ENCODE measurements around the gene TMEM220. TPM values are rescaled to one million over a fixed set of nuclear protein-coding genes. Genes with fewer than 3 reads are reported as not detected.

TMEM220 gene
- polyA plus RNA-seq, 1 of the 3 experiments (the other 2 are of a cell fraction): 2.7 TPM

- TF ChIP-seq FOSL2 (IDR thresholded peaks at IDR 0.05; ENCODE audit: borderline replicate concordance, low read depth) (no peak), ZBTB33 (IDR thresholded peaks at IDR 0.05; ENCODE audit: borderline replicate concordance, low read depth) (no peak), USF2 (IDR thresholded peaks at IDR 0.05; ENCODE audit: borderline replicate concordance, low read depth, low read length) (no peak), MEF2A (IDR thresholded peaks at IDR 0.05; ENCODE audit: borderline replicate concordance, low read depth) (no peak), RCOR1 (IDR thresholded peaks at IDR 0.05; ENCODE audit: low read length) (no peak), CHD2 (IDR thresholded peaks at IDR 0.05; ENCODE audit: low read length, partially characterized antibody) (no peak), GABPA (IDR thresholded peaks at IDR 0.05; ENCODE audit: low read depth) (no peak), JUND (IDR thresholded peaks at IDR 0.05) (no peak), FOXJ3 (CRISPR knock-in tag; IDR thresholded peaks at IDR 0.05) (no peak)
- Histone ChIP-seq H3K36me3 (replicated peaks in 1 of 2; ENCODE audit: control insufficient read depth in 1 of 2, insufficient read depth in 2 of 2, low read length in 1 of 2) (no peaks in the 10 kb centered on the region), H3K9ac (no peak overlapping the region), H3F3A (replicated peaks; ENCODE audit: insufficient read depth) (no peaks in the 10 kb centered on the region), H3K4me3 (ENCODE audit: low read depth in 2 of 2, low read length in 1 of 2) (no peak overlapping the region), H3K27me3 (ENCODE audit: insufficient read depth) (no peaks in the 10 kb centered on the region), H3K79me2 (ENCODE audit: insufficient read depth) (no peaks in the 10 kb centered on the region), H3K4me1 (ENCODE audit: control insufficient read depth in 1 of 2, insufficient read depth in 2 of 2, low read depth in 1 of 2, low read length in 1 of 2) (no peaks in the 10 kb centered on the region), H3K27ac (ENCODE audit: low read depth in 2 of 2, low read length in 1 of 2) (no peak overlapping the region), H3K9me2 (no peaks in the 10 kb centered on the region), H2AFZ (ENCODE audit: low read depth) (no peak overlapping the region), H4K20me1 (ENCODE audit: insufficient read depth) (no peaks in the 10 kb centered on the region), H3K9me3 (0 out of 2 replicates have a peak, but pooled peaks cover 3% of the 10 kb centered on the region), H3K4me2 (no peak overlapping the region)
- DNase-seq: no peak
- 13% methylated on average over 2 of the region's 2 CpGs for WGBS (ENCODE audit: low lambda C conversion rate)
- CTCF ChIA-PET: interaction anchor here (1.2 kb wide), 1 partner anchor 42 kb away, joined by 3 read pairs; no protein-coding TSS in a partner anchor
- POLR2A ChIA-PET: no interaction called here
These were observed 49.8 kb upstream of the TMEM220 start for GRCh38 chr17:10779609-10780008.

GRCh38 chr17:10777890-10778289 is 48.1 kb upstream of the TMEM220 start:
- Histone ChIP-seq H3K36me3 (replicated peaks in 1 of 2; ENCODE audit: control insufficient read depth in 1 of 2, insufficient read depth in 2 of 2, low read length in 1 of 2) (no peaks in the 10 kb centered on the region), H3K4me2 (no peak overlapping the region), H3K79me2 (ENCODE audit: insufficient read depth) (no peaks in the 10 kb centered on the region), H3K4me1 (ENCODE audit: control insufficient read depth in 1 of 2, insufficient read depth in 2 of 2, low read depth in 1 of 2, low read length in 1 of 2) (no peaks in the 10 kb centered on the region), H3K27me3 (ENCODE audit: insufficient read depth) (no peaks in the 10 kb centered on the region), H3F3A (replicated peaks; ENCODE audit: insufficient read depth) (no peaks in the 10 kb centered on the region), H3K27ac (ENCODE audit: low read depth in 2 of 2, low read length in 1 of 2) (no peak overlapping the region), H3K9ac (no peak overlapping the region), H2AFZ (ENCODE audit: low read depth) (no peak overlapping the region), H3K4me3 (ENCODE audit: low read depth in 2 of 2, low read length in 1 of 2) (no peak overlapping the region), H3K9me3 (0 out of 2 replicates have a peak, but pooled peaks cover 3% of the 10 kb centered on the region), H3K9me2 (no peaks in the 10 kb centered on the region), H4K20me1 (ENCODE audit: insufficient read depth) (no peaks in the 10 kb centered on the region)
- ChIA-PET CTCF (interaction anchor here (1.3 kb wide), 2 partner anchors 9 to 24 kb away, joined by 3 read pairs; no protein-coding TSS in a partner anchor), POLR2A (no interaction called here)
- DNase-seq: no peak
- TF ChIP-seq MXI1 (IDR thresholded peaks at IDR 0.05; ENCODE audit: low read depth, low read length) (no peak), CTCF (IDR thresholded peaks at IDR 0.05) (no peak), SMC3 (IDR thresholded peaks at IDR 0.05; ENCODE audit: low read depth, low read length) (no peak), NRF1 (IDR thresholded peaks at IDR 0.05; ENCODE audit: low read depth, low read length) (no peak), IRF3 (IDR thresholded peaks at IDR 0.05; ENCODE audit: low read depth, low read length) (no peak), GATA2 (CRISPR knock-in tag; IDR thresholded peaks at IDR 0.05) (no peak), USF1 (IDR thresholded peaks at IDR 0.05; ENCODE audit: borderline replicate concordance, low read depth) (no peak)
- 21% methylated on average over 6 of the region's 6 CpGs for WGBS (ENCODE audit: low lambda C conversion rate)

Data from SK-N-SH (cell line).